Subcutaneous adipose tissue (tissue), 4 donors: ENCODE results near the gene NR3C2. TPM values are rescaled to one million over a fixed set of nuclear protein-coding genes. Genes with fewer than 3 reads are reported as not detected.

ENCODE experiments used
- CTCF ChIP-seq: fragments of 450-650 bp; IDR thresholded peaks from one replicate; pipeline ENCODE4 v1.5.1; 2016; ENCODE audit warnings: low read depth, mild to moderate bottlenecking, control low read depth, antibody characterized with exemption, moderate library complexity
- total RNA-seq, 4 donors: library from RNA; depleted of rRNA; stranded (reverse); fragments of >200 nt; gene quantifications; one replicate each; pipeline ENCODE4 v1.1.0, GENCODE V29; 2016

Gene NR3C2
- total RNA-seq, 4 donors from 2014 or later: 7.5 to 17.0 (median 8.9) TPM

- TF ChIP-seq CTCF: no peak
Measured at GRCh38 chr4:148116969-148117368, 325.2 kb downstream of the NR3C2 start.

- TF ChIP-seq CTCF: no peak
Measured at GRCh38 chr4:148116264-148116663, 325.9 kb downstream of the NR3C2 start.

- no peak for TF ChIP-seq CTCF
Measured at GRCh38 chr4:148114436-148114835, 327.8 kb downstream of the NR3C2 start.

- no peak for TF ChIP-seq CTCF
Measured at GRCh38 chr4:148112231-148112982, 329.8 kb downstream of the NR3C2 start.

- no peak for TF ChIP-seq CTCF
Measured at GRCh38 chr4:148110169-148110568, 332.0 kb downstream of the NR3C2 start.

GRCh38 chr4:148109216-148109615 is 333.0 kb downstream of the NR3C2 start:
- TF ChIP-seq CTCF: no peak

GRCh38 chr4:148108766-148109165 is 333.4 kb downstream of the NR3C2 start:
- no peak for TF ChIP-seq CTCF
